NB4 (cell line): ENCODE data around the gene BPTF.

ENCODE experiments used
- CTCF ChIP-seq: IDR thresholded peaks from one replicate; pipeline ENCODE4 v1.5.1; 2012; ENCODE audit warnings: low read depth, low read length
- MAX ChIP-seq: IDR thresholded peaks from 2 replicates; pipeline ENCODE4 v1.6.1; 2011; ENCODE audit warnings: low read depth, low read length
- POLR2A ChIP-seq: IDR thresholded peaks from 2 replicates; pipeline ENCODE4 v1.6.1; 2011; ENCODE audit warnings: mild to moderate bottlenecking; ENCODE audit not compliant: insufficient read length; ENCODE audit errors: extremely low read depth

- TF ChIP-seq POLR2A (no peak), CTCF (no peak), MAX (no peak)
These were observed 29.1 kb downstream of the BPTF start for GRCh38 chr17:67854378-67854777.
